WI38 (cell line): Measurements from ENCODE around the gene ZNF705A.
"Not testable (repeated sequence)": the region's sequence is repeated elsewhere in the genome, so short reads cannot be mapped to it uniquely, and the experiment has no call there.

Experiments used
- H3K4me3 ChIP-seq: 2 replicates; pipeline ENCODE4 v1.5.1; 2011; ENCODE audit warnings: low read depth, mild to moderate bottlenecking, control low read depth, low read length
- TF ChIP-seq, protein P1 (sequence below): IDR thresholded peaks from 2 replicates; pipeline ENCODE4 v1.5.1; 2012; ENCODE audit warnings: low read depth, mild to moderate bottlenecking, control low read depth, low read length

ZNF705A gene

DNA sequence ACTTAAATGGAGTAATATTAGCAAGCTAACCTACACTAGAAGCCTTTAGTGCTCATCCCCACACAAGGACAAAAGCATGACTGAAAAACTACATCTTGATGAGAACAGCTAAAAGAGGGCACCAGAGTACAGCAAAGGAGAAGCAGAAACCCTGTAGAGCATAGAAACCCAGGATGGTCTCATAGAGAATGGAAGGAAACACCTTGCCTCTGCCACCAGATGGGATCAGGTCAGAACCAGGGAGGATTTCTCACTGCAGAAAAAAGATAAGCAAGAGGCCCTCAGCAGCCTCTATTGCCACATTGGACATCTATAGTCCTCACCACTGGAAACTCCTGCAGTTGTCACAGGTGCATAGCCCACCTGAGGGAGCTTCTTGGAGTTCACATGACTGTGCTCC lies 13.6 kb upstream of the ZNF705A start:
- TF ChIP-seq, protein P1, sequence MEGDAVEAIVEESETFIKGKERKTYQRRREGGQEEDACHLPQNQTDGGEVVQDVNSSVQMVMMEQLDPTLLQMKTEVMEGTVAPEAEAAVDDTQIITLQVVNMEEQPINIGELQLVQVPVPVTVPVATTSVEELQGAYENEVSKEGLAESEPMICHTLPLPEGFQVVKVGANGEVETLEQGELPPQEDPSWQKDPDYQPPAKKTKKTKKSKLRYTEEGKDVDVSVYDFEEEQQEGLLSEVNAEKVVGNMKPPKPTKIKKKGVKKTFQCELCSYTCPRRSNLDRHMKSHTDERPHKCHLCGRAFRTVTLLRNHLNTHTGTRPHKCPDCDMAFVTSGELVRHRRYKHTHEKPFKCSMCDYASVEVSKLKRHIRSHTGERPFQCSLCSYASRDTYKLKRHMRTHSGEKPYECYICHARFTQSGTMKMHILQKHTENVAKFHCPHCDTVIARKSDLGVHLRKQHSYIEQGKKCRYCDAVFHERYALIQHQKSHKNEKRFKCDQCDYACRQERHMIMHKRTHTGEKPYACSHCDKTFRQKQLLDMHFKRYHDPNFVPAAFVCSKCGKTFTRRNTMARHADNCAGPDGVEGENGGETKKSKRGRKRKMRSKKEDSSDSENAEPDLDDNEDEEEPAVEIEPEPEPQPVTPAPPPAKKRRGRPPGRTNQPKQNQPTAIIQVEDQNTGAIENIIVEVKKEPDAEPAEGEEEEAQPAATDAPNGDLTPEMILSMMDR: no peak
- H3K4me3 ChIP-seq: no peak overlapping the region

DNA sequence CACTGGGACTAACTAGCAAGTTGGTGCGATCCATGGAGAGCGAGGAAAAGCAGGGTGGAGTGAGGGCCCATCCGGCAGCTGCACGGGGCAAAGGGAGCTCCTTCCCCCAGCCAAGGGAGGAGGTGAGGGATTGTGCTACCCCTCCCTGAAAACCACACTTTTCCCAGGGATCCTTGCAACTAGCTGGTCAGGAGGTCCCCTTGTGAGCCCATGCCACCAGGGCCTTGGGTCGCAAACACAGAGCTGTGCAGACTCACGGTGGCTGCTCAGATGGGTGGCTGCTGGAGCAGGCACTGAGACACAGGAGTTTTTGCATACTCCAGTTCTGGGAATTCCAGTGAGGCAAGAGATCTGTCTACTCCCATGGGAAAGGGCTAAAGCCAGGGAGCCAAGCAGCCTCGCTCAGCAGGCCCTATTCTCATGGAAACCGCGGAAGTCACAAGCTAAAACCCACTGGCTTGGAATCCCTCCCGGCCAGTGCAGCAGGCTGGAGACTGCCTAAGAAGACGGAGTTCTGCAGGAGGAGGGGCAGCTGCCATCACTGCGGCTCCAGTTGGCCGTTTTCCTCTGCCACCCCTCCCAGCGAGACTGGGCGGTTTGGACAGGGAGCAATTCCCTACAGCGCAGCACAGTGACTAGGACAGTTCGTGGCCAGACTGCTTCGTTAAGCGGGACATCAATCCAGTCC lies 10.9 kb upstream of the ZNF705A start:
- TF ChIP-seq, protein P1: no peak
- peak overlapping the region; percentile 23 for H3K4me3 ChIP-seq

- H3K4me3 ChIP-seq: peak overlapping the region; percentile 23
- TF ChIP-seq, protein P1: no peak
Measured at GRCh38 chr12:8146442-8146771, 10.4 kb upstream of the ZNF705A start.

- TF ChIP-seq, protein P1: no peak
- H3K4me3 ChIP-seq: no peak overlapping the region
Measured at GRCh38 chr12:8154526-8154925, 2.3 kb upstream of the ZNF705A start.

DNA sequence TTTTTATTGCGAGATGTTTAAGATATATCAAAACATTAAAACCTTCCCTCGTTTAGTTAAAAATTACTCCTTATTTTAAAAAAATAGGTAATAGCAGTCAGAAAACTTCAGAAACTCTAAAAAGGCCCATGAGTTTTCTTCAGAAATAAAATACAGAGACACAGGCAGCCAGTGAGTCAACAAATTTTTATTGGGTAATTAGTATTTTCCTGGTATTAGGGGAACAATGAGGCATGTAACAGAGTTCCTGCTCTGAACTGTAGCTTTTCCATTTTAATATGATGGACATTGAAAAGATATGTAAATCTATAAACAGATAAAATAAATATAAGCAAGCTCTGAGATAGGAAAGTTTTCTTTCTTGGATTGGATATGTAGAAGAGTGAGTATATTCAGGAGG lies 399 bp upstream of the ZNF705A start:
- H3K4me3 ChIP-seq: no peak overlapping the region
- TF ChIP-seq, protein P1: no peak

GRCh38 chr12:8157484-8158198 lies 826 bp downstream of the ZNF705A start:
- H3K4me3 ChIP-seq: no peak overlapping the region
- TF ChIP-seq, protein P1: no peak

DNA sequence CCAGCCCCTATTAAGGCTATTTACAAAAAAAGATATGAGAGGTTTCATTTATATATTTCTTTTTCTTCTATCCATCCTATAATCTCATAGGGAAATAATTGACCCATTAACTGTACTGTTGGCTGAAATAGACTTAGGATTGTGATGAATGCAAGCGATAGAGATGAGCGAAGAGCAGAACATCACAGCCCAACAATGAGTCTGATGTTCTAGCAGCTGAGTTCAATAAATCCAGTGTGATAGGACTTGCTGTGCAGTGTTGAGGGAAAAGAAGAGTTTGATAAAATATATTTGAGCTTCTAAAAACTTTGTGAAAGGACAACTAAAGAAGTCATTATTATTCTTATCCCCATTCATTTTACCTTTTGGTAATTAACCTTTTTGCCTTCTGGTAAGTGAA lies 16.1 kb downstream of the ZNF705A start:
- H3K4me3 ChIP-seq: not testable (repeated sequence)
